ENCODE results near the gene IKZF1.

DNA sequence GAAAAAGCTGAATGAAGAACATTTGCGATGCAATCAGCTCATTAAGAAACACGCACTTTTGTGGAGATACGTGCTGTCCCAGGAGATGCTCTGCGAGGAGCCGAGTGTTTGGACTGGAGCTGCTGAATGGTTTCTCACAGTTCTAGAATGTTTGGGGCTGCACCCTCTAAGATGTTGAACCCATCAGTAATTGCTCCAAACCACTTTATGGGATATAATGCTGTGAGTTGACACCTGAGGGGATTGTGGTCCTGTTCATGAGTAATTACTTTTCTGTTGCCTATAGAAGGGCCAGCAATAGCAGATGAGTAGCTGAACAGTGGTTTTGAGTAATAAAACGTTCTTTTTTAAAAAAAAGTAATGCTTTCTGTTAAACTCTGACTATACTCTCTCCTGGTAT, 63.1 kb downstream of the IKZF1 start:
- TF ChIP-seq, protein P1, sequence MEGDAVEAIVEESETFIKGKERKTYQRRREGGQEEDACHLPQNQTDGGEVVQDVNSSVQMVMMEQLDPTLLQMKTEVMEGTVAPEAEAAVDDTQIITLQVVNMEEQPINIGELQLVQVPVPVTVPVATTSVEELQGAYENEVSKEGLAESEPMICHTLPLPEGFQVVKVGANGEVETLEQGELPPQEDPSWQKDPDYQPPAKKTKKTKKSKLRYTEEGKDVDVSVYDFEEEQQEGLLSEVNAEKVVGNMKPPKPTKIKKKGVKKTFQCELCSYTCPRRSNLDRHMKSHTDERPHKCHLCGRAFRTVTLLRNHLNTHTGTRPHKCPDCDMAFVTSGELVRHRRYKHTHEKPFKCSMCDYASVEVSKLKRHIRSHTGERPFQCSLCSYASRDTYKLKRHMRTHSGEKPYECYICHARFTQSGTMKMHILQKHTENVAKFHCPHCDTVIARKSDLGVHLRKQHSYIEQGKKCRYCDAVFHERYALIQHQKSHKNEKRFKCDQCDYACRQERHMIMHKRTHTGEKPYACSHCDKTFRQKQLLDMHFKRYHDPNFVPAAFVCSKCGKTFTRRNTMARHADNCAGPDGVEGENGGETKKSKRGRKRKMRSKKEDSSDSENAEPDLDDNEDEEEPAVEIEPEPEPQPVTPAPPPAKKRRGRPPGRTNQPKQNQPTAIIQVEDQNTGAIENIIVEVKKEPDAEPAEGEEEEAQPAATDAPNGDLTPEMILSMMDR (IDR thresholded peaks at IDR 0.05; ENCODE audit: insufficient read depth, low read length): no peak
- TF ChIP-seq POLR2AphosphoS5 (IDR thresholded peaks at IDR 0.05; ENCODE audit: low read depth) (no peak), REST (IDR thresholded peaks at IDR 0.05; ENCODE audit: insufficient replicate concordance, low read depth) (no peak), SPI1 (IDR thresholded peaks at IDR 0.05; ENCODE audit: borderline replicate concordance, low read depth) (no peak)
